ENCODE measurements around the gene BCKDK. TPM values are rescaled to one million over a fixed set of nuclear protein-coding genes. Genes with fewer than 3 reads are reported as not detected.

The BCKDK gene
- total RNA-seq, 2 experiments from 2014 or later: 39.0 to 40.4 TPM

DNA sequence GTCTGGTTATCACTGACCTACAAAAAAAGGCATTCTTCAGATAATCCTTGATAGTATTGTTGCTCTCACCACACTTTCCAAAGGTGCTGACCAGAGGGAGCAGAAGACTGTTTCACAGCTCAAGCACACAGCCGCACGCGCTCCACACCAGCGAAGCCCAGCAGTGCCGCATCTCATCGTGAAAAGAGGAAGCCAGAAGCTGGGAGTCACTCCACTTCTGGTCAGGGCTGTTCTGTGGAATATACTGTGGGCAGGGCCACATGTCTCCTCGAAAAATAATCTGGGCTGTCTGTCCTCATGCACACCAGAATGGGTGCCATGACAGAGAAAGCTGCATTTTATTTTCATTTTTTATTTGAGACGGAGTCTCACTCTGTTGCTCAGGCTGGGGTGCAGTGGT is 49.0 kb downstream of the BCKDK start:
- no peaks in the 10 kb centered on the region for H3K4me1 ChIP-seq (ENCODE audit: insufficient read depth, low read length, poor library complexity, severe bottlenecking)
- ChIA-PET POLR2A (interaction anchor here (1.0 kb wide), 1 partner anchor 20 kb away, joined by 6 read pairs; no protein-coding TSS in a partner anchor), CTCF (ENCODE audit: unreplicated experiment) (no interaction called here)
- H3K36me3 ChIP-seq (ENCODE audit: insufficient read depth, low read length): no peaks in the 10 kb centered on the region
- H3K79me2 ChIP-seq (ENCODE audit: insufficient read depth, low read depth, low read length): no peaks in the 10 kb centered on the region
- intact Hi-C loops (cut with micrococcal nuclease; ENCODE audit: unreplicated experiment): no loop called here
- no peak overlapping the region for H3K4me3 ChIP-seq (ENCODE audit: low read depth, low read length, poor library complexity, severe bottlenecking)
- no peak overlapping the region for H3K4me2 ChIP-seq (ENCODE audit: low read length)
- H2AFZ ChIP-seq (ENCODE audit: low read length): no peak overlapping the region
- no peaks in the 10 kb centered on the region for H3K9me3 ChIP-seq (ENCODE audit: low read length)
- no peaks in the 10 kb centered on the region for H3K9me2 ChIP-seq (ENCODE audit: insufficient read depth, low read length)
- no peak for TF ChIP-seq EZH2phosphoT487 (IDR thresholded peaks at IDR 0.05; ENCODE audit: borderline replicate concordance, low read depth, low read length)
- no TSS peak for BruUV-seq (replicated peaks)
- H4K20me1 ChIP-seq (ENCODE audit: insufficient read depth, low read length): no peaks in the 10 kb centered on the region
- no peak for DNase-seq (ENCODE audit: low spot score)
- H3K27ac ChIP-seq (ENCODE audit: low read depth, low read length, poor library complexity, severe bottlenecking): no peak overlapping the region

Other genes with a start within 250 kb of the BCKDK start
- gene BCL7C, start 214.3 kb upstream of the BCKDK start, total RNA-seq (2014; rRNA removed; shearing (Covaris generic)): 17.8 and 20.6 TPM in 2 replicates
- gene BCL7C, start 214.3 kb upstream of the BCKDK start, total RNA-seq (2022): 11.0 and 11.5 TPM in 2 replicates
- 0.09 and 0.21 TPM in 2 replicates for gene CTF1, start 211.8 kb upstream of the BCKDK start, total RNA-seq (2014; rRNA removed; shearing (Covaris generic))
- 0.46 and 0.68 TPM in 2 replicates for gene CTF1, start 211.8 kb upstream of the BCKDK start, total RNA-seq (2022)
- gene FBXL19, start 184.8 kb upstream of the BCKDK start, total RNA-seq (2014; rRNA removed; shearing (Covaris generic)): 16.1 and 16.2 TPM in 2 replicates
- 30.2 and 34.8 TPM in 2 replicates for gene FBXL19, start 184.8 kb upstream of the BCKDK start, total RNA-seq (2022)
- gene ORAI3, start 159.3 kb upstream of the BCKDK start, total RNA-seq (2014; rRNA removed; shearing (Covaris generic)): 5.7 and 7.8 TPM in 2 replicates
- 16.3 and 18.3 TPM in 2 replicates for gene ORAI3, start 159.3 kb upstream of the BCKDK start, total RNA-seq (2022)
- 8.6 and 9.0 TPM in 2 replicates for gene SETD1A, start 150.6 kb upstream of the BCKDK start, total RNA-seq (2014; rRNA removed; shearing (Covaris generic))
- gene SETD1A, start 150.6 kb upstream of the BCKDK start, total RNA-seq (2022): 35.7 and 36.0 TPM in 2 replicates
- gene HSD3B7, start 123.2 kb upstream of the BCKDK start, total RNA-seq (2014; rRNA removed; shearing (Covaris generic)): 1.9 and 3.3 TPM in 2 replicates
- 2.4 and 2.6 TPM in 2 replicates for gene HSD3B7, start 123.2 kb upstream of the BCKDK start, total RNA-seq (2022)
- 0.47 TPM in 1 of 2 replicates, not detected in the other for gene STX1B, start 97.7 kb upstream of the BCKDK start, total RNA-seq (2014; rRNA removed; shearing (Covaris generic))
- 2.1 and 2.4 TPM in 2 replicates for gene STX1B, start 97.7 kb upstream of the BCKDK start, total RNA-seq (2022)
- 14.6 and 16.6 TPM in 2 replicates for gene STX4, start 74.8 kb upstream of the BCKDK start, total RNA-seq (2014; rRNA removed; shearing (Covaris generic))
- gene STX4, start 74.8 kb upstream of the BCKDK start, total RNA-seq (2022): 40.5 and 41.6 TPM in 2 replicates
- 7.8 and 18.7 TPM in 2 replicates for gene ZNF668, start 34.1 kb upstream of the BCKDK start, total RNA-seq (2014; rRNA removed; shearing (Covaris generic))
- 17.1 and 21.7 TPM in 2 replicates for gene ZNF668, start 34.1 kb upstream of the BCKDK start, total RNA-seq (2022)
- 25.4 and 30.1 TPM in 2 replicates for gene ZNF646, start 34.0 kb upstream of the BCKDK start, total RNA-seq (2014; rRNA removed; shearing (Covaris generic))
- 33.8 and 34.0 TPM in 2 replicates for gene ZNF646, start 34.0 kb upstream of the BCKDK start, total RNA-seq (2022)
- 3.7 and 4.4 TPM in 2 replicates for gene PRSS53, start 19.4 kb upstream of the BCKDK start, total RNA-seq (2014; rRNA removed; shearing (Covaris generic))
- gene PRSS53, start 19.4 kb upstream of the BCKDK start, total RNA-seq (2022): 5.7 and 6.1 TPM in 2 replicates
- gene VKORC1, start 13.6 kb upstream of the BCKDK start, total RNA-seq (2014; rRNA removed; shearing (Covaris generic)): 68.8 and 69.3 TPM in 2 replicates
- gene VKORC1, start 13.6 kb upstream of the BCKDK start, total RNA-seq (2022): 60.1 and 70.2 TPM in 2 replicates
- gene KAT8, start 9.3 kb downstream of the BCKDK start, total RNA-seq (2014; rRNA removed; shearing (Covaris generic)): 86.9 and 89.1 TPM in 2 replicates
- gene KAT8, start 9.3 kb downstream of the BCKDK start, total RNA-seq (2022): 95.3 and 102 TPM in 2 replicates
- not detected in 2 replicates for gene PRSS8, start 27.3 kb downstream of the BCKDK start, total RNA-seq (2014; rRNA removed; shearing (Covaris generic))
- gene PRSS8, start 27.3 kb downstream of the BCKDK start, total RNA-seq (2022): not detected in 2 replicates
- gene PRSS36, start 41.7 kb downstream of the BCKDK start, total RNA-seq (2014; rRNA removed; shearing (Covaris generic)): 0.36 TPM in 1 of 2 replicates, not detected in the other
- 1.0 TPM in 1 of 2 replicates, not detected in the other for gene PRSS36, start 41.7 kb downstream of the BCKDK start, total RNA-seq (2022)
- gene FUS, start 71.8 kb downstream of the BCKDK start, total RNA-seq (2014; rRNA removed; shearing (Covaris generic)): 90.0 and 104 TPM in 2 replicates
- 880 and 953 TPM in 2 replicates for gene FUS, start 71.8 kb downstream of the BCKDK start, total RNA-seq (2022)
- gene PYCARD, start 94.4 kb downstream of the BCKDK start, total RNA-seq (2014; rRNA removed; shearing (Covaris generic)): 3.7 and 5.5 TPM in 2 replicates
- gene PYCARD, start 94.4 kb downstream of the BCKDK start, total RNA-seq (2022): 10.3 and 14.8 TPM in 2 replicates
- 0.13 and 0.21 TPM in 2 replicates for gene TRIM72, start 105.7 kb downstream of the BCKDK start, total RNA-seq (2014; rRNA removed; shearing (Covaris generic))
- 0.46 and 1.1 TPM in 2 replicates for gene TRIM72, start 105.7 kb downstream of the BCKDK start, total RNA-seq (2022)
- gene PYDC1, start 108.7 kb downstream of the BCKDK start, total RNA-seq (2014; rRNA removed; shearing (Covaris generic)): not detected in 2 replicates
- not detected in 2 replicates for gene PYDC1, start 108.7 kb downstream of the BCKDK start, total RNA-seq (2022)
- gene ITGAM, start 151.6 kb downstream of the BCKDK start, total RNA-seq (2014; rRNA removed; shearing (Covaris generic)): not detected in 2 replicates
- gene ITGAM, start 151.6 kb downstream of the BCKDK start, total RNA-seq (2022): 0.09 and 0.23 TPM in 2 replicates
- gene ITGAX, start 246.8 kb downstream of the BCKDK start, total RNA-seq (2014; rRNA removed; shearing (Covaris generic)): not detected in 2 replicates
- gene ITGAX, start 246.8 kb downstream of the BCKDK start, total RNA-seq (2022): not detected in 2 replicates